ENCODE data around the gene NUDT2.
"Not testable (repeated sequence)": the region's sequence is repeated elsewhere in the genome, so short reads cannot be mapped to it uniquely, and the experiment has no call there.

GRCh38 chr9:34301064-34301463, 28.3 kb upstream of the NUDT2 start:
- TF ChIP-seq CTCF, POLR2A (IDR thresholded peaks at IDR 0.05): not testable (repeated sequence)
